GM19372 (cell line): ENCODE measurements around the gene TMEM30B.

Experiments used
- ATAC-seq: cut with Tn5 transposase; IDR thresholded peaks from one replicate; pipeline ENCODE4 v1.9.1; 2021; ENCODE audit warnings: mild to moderate bottlenecking, low read depth, moderate library complexity; ENCODE audit not compliant: unreplicated experiment

Gene TMEM30B

GRCh38 chr14:61300754-61301153, 19.6 kb upstream of the TMEM30B start:
- ATAC-seq, result no peak

- ATAC-seq, result no peak
Observed at GRCh38 chr14:61300209-61300608, 19.1 kb upstream of the TMEM30B start.

GRCh38 chr14:61298824-61299223, 17.7 kb upstream of the TMEM30B start:
- ATAC-seq, result no peak

- no peak for ATAC-seq
Observed at GRCh38 chr14:61297581-61297980, 16.4 kb upstream of the TMEM30B start.

- ATAC-seq, result no peak
Observed at GRCh38 chr14:61296719-61297502, 15.8 kb upstream of the TMEM30B start.

- no peak for ATAC-seq
Observed at GRCh38 chr14:61296151-61296550, 15.0 kb upstream of the TMEM30B start.

GRCh38 chr14:61290701-61291100, 9.6 kb upstream of the TMEM30B start:
- ATAC-seq, result no peak

- no peak for ATAC-seq
Observed at GRCh38 chr14:61288720-61289119, 7.6 kb upstream of the TMEM30B start.

GRCh38 chr14:61288228-61288627, 7.1 kb upstream of the TMEM30B start:
- ATAC-seq, result no peak

- no peak for ATAC-seq
Observed at GRCh38 chr14:61287196-61287595, 6.1 kb upstream of the TMEM30B start.

- no peak for ATAC-seq
Observed at GRCh38 chr14:61285364-61285763, 4.2 kb upstream of the TMEM30B start.

GRCh38 chr14:61284001-61284400, 2.9 kb upstream of the TMEM30B start:
- ATAC-seq, result no peak

GRCh38 chr14:61282746-61283145, 1.6 kb upstream of the TMEM30B start:
- ATAC-seq, result no peak

GRCh38 chr14:61281948-61282275, 774 bp upstream of the TMEM30B start:
- no peak for ATAC-seq

- no peak for ATAC-seq
Observed at GRCh38 chr14:61280526-61281185, 482 bp downstream of the TMEM30B start.

- ATAC-seq, result no peak
Observed at GRCh38 chr14:61280092-61280525, 1.0 kb downstream of the TMEM30B start.

GRCh38 chr14:61279082-61279481, 2.1 kb downstream of the TMEM30B start:
- ATAC-seq, result no peak

GRCh38 chr14:61277784-61278183, 3.4 kb downstream of the TMEM30B start:
- no peak for ATAC-seq

GRCh38 chr14:61277232-61277631, 3.9 kb downstream of the TMEM30B start:
- ATAC-seq, result no peak

- ATAC-seq, result no peak
Observed at GRCh38 chr14:61271552-61271951, 9.6 kb downstream of the TMEM30B start.

- ATAC-seq, result no peak
Observed at GRCh38 chr14:61270714-61271113, 10.4 kb downstream of the TMEM30B start.
